ENCODE data around the gene WNT3A.

Gene WNT3A

GRCh38 chr1:228059634-228060457 lies 53.0 kb downstream of the WNT3A start:
- no peaks in the 10 kb centered on the region for H3K9me3 ChIP-seq (ENCODE audit: control insufficient read depth, insufficient read depth, low read depth, low read length)
- ChIA-PET POLR2A (interaction anchor here (0.7 to 2.8 kb wide), 7 partner anchors 17 to 112 kb away, joined by 3 to 12 read pairs (median 3); partner anchors contain the start of genes ARF1 and WNT9A), CTCF (interaction anchor here (0.6 to 1.2 kb wide), 3 partner anchors 60 to 297 kb away, joined by 3 to 5 read pairs (median 4); no protein-coding TSS in a partner anchor)
- H3K4me3 ChIP-seq (ENCODE audit: low read depth, low read length): peak overlapping the region; percentile 40
- H3K36me3 ChIP-seq (ENCODE audit: control insufficient read depth in 2 of 2, insufficient read depth in 1 of 2, low read length in 2 of 2): no peaks in the 10 kb centered on the region
- H3K27ac ChIP-seq (ENCODE audit: extremely low read depth, low read depth, low read length): peak overlapping the region; percentile 26; the same call in 1 of the 2 replicates
- peaks cover 4% of the 10 kb centered on the region for H3K4me1 ChIP-seq (ENCODE audit: control insufficient read depth, insufficient read depth, low read length)
- TF ChIP-seq HOXD13 (CRISPR knock-in tag; IDR thresholded peaks at IDR 0.05; ENCODE audit: borderline replicate concordance) (no peak), SP3 (tag by site-specific recombination; IDR thresholded peaks at IDR 0.05) (peak; percentile 83), IKZF3 (tag by site-specific recombination; IDR thresholded peaks at IDR 0.05) (0 out of 2 replicates have a peak, but pooled peaks have one; percentile 46), KLF16 (tag by site-specific recombination; IDR thresholded peaks at IDR 0.05) (peak; percentile 44; the same call in 1 of the 2 replicates), ZNF155 (tag by site-specific recombination; IDR thresholded peaks at IDR 0.05) (no peak), ZFHX2 (tag by site-specific recombination; conservative IDR thresholded peaks at IDR 0.05) (no peak), ZNF624 (tag by site-specific recombination; IDR thresholded peaks at IDR 0.05) (no peak), ZFP3 (tag by site-specific recombination; IDR thresholded peaks at IDR 0.05; ENCODE audit: low read depth) (no peak), ZNF266 (tag by site-specific recombination; IDR thresholded peaks at IDR 0.05; ENCODE audit: low read depth) (no peak), GLIS2 (tag by site-specific recombination; IDR thresholded peaks at IDR 0.05) (peak; percentile 57), ZNF677 (tag by site-specific recombination; IDR thresholded peaks at IDR 0.05) (no peak), TRIM28 (IDR thresholded peaks at IDR 0.05; ENCODE audit: borderline replicate concordance, low read length) (no peak), TCF7L2 (IDR thresholded peaks at IDR 0.05; ENCODE audit: borderline replicate concordance, low read depth, low read length) (no peak), ZBTB6 (tag by site-specific recombination; IDR thresholded peaks at IDR 0.05) (no peak), ZNF571 (tag by site-specific recombination; IDR thresholded peaks at IDR 0.05) (no peak), ZNF18 (tag by site-specific recombination; IDR thresholded peaks at IDR 0.05) (no peak), EGR2 (tag by site-specific recombination; IDR thresholded peaks at IDR 0.05; ENCODE audit: low read depth) (peak; percentile 26; the same call in 1 of the 2 replicates), PRDM1 (tag by site-specific recombination; IDR thresholded peaks at IDR 0.05) (no peak), ZNF214 (tag by site-specific recombination; IDR thresholded peaks at IDR 0.05; ENCODE audit: borderline replicate concordance) (no peak), GLIS1 (tag by site-specific recombination; IDR thresholded peaks at IDR 0.05) (peak; percentile 21; the same call in 1 of the 2 replicates), SCRT2 (tag by site-specific recombination; IDR thresholded peaks at IDR 0.05) (no peak), KLF9 (tag by site-specific recombination; IDR thresholded peaks at IDR 0.05; ENCODE audit: low read depth) (peak; percentile 95), ZNF174 (tag by site-specific recombination; IDR thresholded peaks at IDR 0.05) (no peak), PRDM10 (tag by site-specific recombination; IDR thresholded peaks at IDR 0.05) (0 out of 2 replicates have a peak, but pooled peaks have one; percentile 39), ZNF354C (tag by site-specific recombination; IDR thresholded peaks at IDR 0.05; ENCODE audit: borderline replicate concordance, low read depth) (no peak), ZNF623 (tag by site-specific recombination; IDR thresholded peaks at IDR 0.05) (no peak), KLF8 (tag by site-specific recombination; IDR thresholded peaks at IDR 0.05) (peak; percentile 73; the same call in 1 of the 2 replicates), REST (tag by site-specific recombination; IDR thresholded peaks at IDR 0.05) (no peak), KLF1 (tag by site-specific recombination; IDR thresholded peaks at IDR 0.05) (peak; percentile 97)
